HL-60/S4 treated with phorbol 12-myristate 13-acetate at 8.2 ng/mL for 4 days and 3 days (cell line): Measurements from ENCODE around the gene ZFP69B.
"Not testable (repeated sequence)": the region's sequence is repeated elsewhere in the genome, so short reads cannot be mapped to it uniquely, and the experiment has no call there.

Experiments used
- in situ Hi-C: fragments of 300-500 bp; cut with MboI; formaldehyde crosslinking; loops from 2 replicates; pipeline ENCODE4 v1.15.0; 2022; ENCODE audit warnings: low sequenced_read_pairs

The ZFP69B gene

DNA sequence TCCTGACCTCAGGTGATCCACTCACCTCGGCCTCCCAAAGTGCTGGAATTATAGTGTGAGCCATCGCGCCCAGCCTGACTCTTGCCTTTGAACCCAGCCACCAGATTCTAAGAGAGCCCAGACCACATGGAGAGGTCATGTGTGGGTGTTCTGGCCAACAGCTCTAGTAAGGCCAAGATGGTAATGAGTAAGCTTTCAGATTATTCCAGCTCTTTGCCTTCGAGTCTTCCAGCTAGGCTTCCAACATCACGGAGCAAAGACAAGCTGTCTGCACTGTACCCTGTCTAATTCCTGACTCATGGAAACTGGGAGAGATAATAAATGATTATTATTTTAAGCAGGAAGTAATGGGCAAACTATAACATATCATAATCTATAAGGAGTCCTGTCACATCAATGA lies 14.8 kb upstream of the ZFP69B start:
- in situ Hi-C loops = no loop called here

DNA sequence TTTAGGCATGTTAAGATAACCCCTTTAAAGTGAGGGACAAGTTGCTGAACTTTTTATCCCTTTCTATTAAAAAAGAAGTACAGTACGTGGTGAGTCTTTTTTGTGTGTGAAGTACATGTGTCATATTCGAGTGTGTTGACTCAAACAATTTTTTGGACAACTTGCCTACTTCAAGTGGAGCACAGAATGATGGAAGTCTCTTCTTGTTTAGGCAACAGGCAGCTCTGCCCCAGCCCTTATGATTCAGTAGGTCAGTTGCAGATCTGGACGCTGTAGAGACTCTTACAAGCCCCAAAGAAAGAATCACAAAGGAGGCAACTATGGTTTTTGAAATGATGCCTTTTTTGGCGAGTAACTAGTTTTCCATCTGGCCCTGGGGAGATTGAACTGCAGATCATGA lies 14.4 kb upstream of the ZFP69B start:
- in situ Hi-C loops = no loop called here

DNA sequence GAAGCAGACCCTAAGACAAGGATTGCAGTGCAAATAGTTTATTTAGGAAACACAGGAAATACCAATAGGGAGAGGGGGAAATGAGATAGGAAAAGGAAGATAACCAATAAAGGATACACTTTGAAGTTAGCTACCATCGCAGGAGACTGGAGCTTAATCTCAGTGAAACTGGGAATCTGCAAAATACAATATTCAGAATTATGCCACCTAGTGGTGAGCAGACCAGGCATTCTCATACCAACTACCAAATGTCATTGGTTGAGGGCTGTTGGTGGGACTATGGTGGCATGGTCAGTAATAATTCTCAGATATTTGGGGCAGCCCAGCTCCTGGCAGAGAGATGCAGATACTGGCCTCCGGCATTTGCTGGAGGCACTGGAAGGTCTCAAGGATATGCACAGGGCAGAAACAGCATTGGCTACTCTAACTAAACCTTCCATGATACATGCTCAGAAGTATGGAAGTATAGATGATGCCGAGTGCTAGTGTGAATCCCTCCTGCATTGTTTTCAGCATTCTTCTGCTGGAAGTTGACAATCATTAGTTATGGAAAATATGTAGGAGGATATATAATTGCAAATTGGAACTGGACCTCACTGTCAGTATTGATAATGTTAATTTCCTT lies 11.8 kb upstream of the ZFP69B start:
- in situ Hi-C loops = no loop called here

DNA sequence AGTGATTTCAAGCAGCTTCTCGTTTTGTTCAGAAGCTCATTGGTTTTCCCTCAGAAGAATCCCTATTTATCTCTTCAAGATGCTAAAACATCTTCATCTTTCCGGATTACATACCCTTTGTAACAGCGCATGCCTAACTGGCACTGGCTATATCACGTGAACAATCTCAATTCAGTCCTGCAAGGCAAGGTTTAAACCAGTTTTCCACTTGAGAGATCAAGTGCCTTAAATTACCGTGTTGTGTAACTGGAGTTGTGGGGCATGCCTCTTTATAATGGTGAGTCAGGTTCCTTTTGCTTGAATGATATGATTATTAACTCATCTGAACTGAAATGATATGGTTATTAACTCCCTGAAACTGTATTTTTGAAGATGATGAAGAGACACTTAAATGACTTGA lies 11.0 kb upstream of the ZFP69B start:
- in situ Hi-C loops = no loop called here

DNA sequence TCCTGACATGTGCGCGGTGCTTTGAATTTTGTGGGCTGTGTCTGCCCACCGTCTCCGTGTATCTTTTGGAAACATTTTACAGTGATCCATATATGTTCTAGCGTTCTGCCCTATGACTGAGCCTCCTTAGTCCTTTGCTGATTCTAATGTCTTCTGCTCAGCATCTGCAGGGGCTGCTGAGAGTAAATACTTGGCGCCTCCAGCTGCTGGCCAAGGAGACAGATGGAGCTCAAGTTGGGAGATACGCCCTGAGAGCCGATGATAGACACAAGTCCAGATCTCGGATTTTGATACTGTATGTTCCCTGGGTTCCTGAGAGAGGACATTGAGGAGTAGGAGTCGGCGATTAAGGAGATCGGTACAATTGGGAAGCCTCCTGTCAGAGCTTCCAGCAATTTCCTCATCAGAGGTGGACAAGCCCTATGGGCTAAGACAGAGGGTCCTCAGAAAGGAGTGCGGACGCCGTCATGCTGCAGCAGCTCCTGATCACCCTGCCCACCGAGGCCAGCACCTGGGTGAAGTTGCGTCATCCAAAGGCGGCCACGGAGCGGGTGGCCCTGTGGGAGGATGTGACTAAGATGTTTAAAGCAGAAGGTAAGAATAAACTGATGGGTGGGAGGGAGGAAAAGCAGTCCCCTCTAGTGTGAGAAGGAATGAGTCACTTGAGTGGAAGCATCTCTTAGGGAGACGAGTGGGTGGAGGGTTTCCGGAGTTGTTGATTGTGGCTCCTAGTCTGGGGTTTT lies 390 bp downstream of the ZFP69B start:
- in situ Hi-C loops = no loop called here

DNA sequence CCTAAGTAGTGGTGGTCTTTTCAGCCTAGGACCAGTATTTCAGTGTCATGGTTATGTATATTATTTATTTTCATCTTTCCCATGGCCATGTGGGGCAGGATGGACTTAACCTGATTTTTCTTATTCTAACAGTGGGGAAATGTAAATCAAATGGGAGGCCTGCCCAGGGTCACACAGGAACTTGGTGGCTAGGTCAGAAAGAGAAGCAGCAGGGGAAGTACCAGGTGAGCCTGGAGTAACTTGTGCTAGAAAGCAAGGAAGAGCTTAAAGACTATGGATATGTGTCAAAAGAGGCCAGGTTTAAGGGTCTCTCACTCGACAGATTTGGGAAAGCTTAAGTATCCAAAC lies 936 bp downstream of the ZFP69B start:
- in situ Hi-C loops = no loop called here

DNA sequence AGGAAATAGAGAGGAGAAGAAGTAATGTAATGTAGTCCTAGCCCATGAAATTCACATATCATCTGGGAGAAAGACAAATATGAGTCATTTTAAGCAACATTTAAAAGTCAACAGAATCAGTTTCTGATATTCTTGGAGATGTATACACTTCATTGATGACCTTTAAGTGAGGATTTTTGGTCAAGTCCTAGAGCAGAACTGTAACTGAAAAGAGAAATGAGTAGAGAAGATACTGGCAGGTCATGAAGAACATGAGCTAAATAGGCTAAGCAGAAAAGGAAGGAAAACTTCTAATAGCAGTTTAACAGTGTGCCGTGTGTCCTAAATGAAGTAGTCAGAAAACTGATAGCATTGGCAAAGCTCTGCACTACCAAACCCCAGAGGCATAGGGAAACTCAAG lies 4.6 kb downstream of the ZFP69B start:
- in situ Hi-C loops = no loop called here

DNA sequence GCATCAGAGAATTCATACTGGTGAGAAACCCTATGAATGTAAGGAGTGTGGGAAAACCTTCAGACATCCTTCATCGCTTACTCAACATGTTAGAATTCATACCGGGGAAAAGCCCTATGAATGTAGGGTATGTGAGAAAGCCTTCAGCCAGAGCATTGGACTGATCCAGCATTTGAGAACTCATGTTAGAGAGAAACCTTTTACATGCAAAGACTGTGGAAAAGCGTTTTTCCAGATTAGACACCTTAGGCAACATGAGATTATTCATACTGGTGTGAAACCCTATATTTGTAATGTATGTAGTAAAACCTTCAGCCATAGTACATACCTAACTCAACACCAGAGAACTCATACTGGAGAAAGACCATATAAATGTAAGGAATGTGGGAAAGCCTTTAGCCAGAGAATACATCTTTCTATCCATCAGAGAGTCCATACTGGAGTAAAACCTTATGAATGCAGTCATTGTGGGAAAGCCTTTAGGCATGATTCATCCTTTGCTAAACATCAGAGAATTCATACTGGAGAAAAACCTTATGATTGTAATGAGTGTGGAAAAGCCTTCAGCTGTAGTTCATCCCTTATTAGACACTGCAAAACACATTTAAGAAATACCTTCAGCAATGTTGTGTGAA lies 12.8 kb downstream of the ZFP69B start:
- in situ Hi-C loops = no loop called here

DNA sequence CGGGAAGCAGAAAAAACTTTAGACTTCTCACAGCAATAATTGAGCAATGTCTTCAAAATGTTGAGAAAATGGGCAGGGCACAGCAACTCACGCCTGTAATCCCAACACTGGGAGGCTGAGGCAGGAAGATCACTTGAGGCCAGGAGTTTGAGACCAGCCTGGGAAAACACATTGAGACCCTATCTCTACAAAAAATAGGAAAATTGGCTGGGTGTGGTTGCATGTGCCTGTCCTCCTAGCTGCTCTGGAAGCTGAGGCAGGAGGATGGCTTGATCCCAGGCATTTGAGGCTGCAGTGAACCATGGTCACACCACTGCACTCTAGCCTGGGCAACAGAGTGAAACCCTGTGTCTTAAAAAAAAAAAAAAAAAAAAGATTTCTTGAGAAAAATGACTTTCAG lies 19.1 kb downstream of the ZFP69B start:
- in situ Hi-C loops = no loop called here

DNA sequence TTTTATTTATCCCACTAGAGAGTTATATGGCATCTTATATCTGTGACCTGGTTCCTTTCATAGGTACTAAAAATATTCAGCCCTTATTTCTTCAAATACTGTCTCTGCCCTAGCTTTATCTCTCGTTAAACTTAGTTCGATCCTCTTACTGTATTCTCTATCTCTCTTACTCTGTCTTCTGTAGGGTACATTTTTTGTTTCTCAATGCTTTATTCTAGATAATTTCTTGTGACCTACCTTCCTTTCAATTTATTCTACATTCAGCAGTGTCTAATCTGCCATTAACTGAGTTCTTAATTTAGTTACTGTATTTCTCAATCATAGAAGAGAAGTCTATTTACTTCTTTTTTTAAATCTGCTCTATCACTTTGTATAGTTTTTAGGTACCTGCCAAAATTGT lies 25.0 kb downstream of the ZFP69B start:
- in situ Hi-C loops = no loop called here

DNA sequence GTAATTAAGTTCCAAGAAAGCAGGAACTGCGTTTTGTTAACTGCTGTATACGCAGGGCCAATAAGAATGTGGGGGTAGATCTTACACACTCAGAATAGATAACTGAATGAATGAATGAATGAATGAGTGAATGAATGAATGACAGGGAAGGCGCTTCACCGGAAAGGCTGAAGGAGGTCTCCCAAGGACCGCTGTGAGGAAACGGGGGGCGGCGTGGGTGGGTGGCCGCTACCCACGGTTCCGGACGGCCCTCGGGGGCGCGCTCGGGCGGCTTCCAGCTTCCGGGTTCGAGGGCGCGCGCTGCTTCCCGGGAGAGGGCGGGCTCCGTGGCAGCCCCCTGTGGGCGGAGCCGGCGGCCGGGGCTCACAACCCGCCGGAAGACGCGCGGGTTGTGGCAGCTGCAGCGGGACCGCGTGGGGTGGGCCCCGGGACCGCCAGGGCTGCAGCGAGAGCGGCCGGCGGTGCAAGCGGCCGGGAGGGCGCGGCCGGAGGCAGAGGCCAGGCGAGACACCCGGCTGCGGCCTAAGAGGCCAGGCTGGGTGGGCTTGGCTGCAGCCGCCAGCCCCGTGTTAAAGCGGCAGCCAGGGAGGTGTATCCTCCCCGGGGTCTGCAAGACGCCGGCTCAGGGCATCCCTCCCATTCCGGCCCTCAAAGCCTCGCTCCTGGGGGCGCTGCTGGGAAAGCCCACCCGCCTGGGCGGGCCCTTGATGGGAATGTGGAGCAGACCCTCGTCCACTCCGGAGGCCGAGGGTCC lies 26.8 kb downstream of the ZFP69B start, which contains the start of gene ZFP69:
ZFP69 (plus strand) TSS at position 367 of the 754 bp plus-strand sequence. CDS start 2,072 bp downstream, outside the sequence.
- in situ Hi-C loops = no loop called here

DNA sequence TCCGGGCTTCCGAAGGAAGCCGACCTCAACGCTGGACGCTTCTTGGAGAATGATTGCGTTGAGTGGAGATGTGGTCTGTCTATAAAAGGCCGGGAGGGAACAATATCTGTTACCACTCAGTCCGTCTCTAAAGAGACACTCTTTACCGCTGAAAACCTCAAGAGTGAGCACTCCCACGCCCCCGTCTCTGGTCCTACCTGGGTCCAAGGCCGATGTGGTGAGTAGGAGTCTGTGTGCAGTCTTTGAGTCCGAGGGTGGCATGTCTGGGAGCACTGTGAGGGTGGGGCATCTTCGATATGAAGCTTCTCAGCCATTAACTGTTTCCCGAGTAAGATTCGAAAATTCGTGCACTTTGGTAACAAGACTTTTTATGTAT lies 27.4 kb downstream of the ZFP69B start:
- in situ Hi-C loops = no loop called here

DNA sequence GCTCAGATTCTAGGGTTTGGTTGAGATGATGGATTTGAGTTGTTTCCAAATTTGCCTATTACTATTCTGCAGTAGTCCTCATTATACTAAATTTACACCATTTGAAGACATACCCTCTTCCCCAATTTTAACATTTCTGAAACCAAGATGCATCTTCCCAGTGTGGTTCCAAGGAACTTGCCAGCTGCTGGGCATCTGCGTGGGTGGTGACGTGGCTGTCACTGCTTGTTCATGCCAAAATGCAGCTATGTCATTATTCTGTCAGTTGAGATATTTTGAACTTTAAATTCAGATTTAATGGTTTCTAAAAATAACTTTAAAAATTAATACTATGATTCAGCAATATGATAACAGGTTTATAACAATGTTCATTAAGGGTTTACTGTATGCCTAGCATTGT lies 28.0 kb downstream of the ZFP69B start:
- in situ Hi-C loops = no loop called here

DNA sequence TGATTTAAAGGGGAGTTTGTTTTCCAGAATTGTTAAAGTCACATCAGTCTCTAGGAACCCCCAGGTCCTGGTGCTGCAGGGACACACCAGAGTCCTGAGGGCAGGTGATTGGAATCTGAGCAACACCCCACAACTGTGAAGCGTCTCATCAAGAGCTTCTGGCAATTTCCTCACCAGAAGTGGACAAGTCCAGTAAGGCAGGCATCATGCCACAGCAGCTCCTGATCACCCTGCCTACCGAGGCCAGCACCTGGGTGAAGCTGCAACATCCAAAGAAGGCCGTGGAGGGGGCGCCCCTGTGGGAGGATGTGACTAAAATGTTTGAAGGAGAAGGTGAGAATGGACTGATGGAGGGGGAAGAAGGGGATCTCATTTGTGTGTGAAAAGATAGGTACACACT lies 28.9 kb downstream of the ZFP69B start:
- in situ Hi-C loops = no loop called here

DNA sequence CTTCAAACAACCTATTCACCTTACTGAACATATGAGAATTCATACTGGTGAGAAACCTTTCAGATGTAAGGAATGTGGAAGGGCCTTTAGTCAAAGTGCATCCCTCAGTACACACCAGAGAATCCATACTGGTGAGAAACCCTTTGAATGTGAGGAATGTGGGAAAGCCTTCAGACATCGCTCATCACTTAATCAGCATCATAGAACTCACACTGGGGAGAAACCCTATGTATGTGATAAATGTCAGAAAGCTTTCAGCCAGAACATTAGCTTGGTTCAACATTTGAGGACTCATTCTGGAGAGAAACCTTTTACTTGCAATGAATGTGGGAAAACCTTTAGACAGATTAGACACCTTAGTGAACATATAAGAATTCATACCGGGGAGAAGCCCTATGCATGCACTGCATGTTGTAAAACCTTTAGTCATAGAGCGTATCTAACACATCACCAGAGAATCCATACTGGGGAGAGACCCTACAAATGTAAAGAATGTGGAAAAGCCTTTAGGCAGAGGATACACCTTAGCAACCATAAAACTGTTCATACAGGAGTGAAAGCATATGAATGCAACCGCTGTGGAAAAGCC lies 45.1 kb downstream of the ZFP69B start:
- in situ Hi-C loops = no loop called here

DNA sequence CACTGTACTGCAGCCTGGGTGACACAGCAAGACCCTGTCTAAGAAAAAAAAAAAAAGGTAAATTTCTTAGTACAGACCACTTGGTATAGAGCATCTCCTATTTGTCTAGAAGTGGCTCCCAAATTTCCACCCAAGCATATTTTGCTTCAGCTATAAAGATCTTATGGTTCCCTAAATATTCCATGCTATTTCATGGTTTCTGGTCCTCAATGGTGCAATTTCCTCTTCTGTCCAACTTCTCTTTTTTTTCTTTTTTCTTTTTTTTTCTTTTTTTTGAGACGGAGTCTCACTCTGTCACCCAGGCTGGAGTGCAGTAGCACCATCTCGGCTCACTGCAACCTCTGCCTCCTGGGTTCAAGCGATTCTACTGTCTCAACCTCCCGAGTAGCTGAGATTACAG lies 52.4 kb downstream of the ZFP69B start:
- in situ Hi-C loops = not testable (repeated sequence)

DNA sequence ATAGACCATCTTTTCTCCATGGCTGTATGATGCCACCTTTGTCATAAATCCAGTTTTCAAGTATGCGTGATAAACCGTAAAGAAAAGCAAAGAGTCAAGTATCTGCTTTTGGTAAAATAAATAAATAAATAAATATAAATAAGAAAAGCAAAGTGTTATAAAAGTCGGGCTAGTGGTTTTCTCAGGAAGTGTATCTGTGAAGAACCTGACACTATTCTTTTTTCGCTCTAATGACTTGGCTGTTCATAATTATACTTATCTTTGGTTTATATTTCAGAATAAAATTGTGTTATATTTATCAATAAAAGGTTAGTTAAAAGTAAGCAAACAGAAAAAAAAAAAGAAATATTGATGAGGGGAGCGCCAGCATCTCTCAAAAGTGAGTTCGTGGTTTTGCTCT lies 57.7 kb downstream of the ZFP69B start:
- in situ Hi-C loops = no loop called here

DNA sequence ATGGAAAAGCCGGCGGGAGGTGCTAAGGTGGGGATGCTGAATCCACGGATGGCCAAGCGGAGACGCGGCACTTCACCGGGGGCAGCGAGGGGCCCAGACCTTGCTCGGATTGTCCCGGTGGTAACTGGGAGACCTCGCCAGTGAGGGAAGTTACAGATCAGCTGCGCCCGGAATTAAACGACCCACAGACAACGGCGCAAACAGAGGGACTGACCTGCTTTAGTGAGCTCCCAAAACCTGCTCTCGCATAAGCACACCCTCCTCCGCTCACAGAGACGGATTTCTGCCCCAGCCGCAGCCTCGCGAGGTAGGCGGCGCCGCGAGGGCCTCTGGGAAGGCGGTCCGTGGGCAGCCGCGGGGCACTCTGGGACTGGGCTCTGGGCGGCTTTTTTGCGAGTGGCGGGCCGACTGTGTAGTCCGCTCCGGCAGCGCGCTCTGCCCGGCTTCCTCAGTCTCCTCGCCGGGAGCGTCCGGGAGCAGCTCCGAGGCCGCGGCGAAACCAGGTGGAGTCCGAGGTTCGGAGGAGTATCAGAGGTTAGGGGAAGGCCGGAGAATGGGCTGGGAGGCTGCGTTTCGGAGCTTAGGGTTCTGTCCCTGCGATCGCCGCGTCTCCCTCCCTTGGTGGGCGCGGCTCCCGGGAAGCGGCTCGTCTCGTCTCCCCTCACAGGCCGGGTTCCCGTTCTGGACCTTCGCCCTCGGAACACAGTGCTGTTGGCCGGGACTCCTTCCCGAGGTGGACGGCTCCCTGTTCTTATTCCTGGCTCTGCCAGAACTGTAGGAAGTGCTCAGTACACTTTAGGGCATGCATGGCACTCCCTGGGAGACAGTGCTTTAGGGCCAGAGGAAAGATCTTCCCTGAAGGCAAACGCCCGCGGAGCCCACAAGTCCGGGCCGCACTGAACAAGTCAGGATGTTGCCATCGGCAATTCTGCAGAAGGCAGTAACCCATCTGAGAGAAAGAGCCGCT lies 58.4 kb downstream of the ZFP69B start, which contains the start of gene EXO5:
EXO5 (plus strand) TSS at position 393 of the 967 bp plus-strand sequence. CDS start 5,778 bp downstream, outside the sequence.
- in situ Hi-C loops = no loop called here
